GM10266 (cell line): ENCODE results near the gene PYCARD.

Experiments
- DNase-seq: peaks from one replicate; pipeline ENCODE4 v3.0.0; 2012; ENCODE audit errors: extremely low spot score
- CTCF ChIP-seq: IDR thresholded peaks from 2 replicates; pipeline ENCODE4 v1.5.1; 2012; ENCODE audit warnings: mild to moderate bottlenecking, low read depth; ENCODE audit not compliant: control insufficient read depth, insufficient read depth; ENCODE audit errors: missing control alignments

The PYCARD gene

DNA sequence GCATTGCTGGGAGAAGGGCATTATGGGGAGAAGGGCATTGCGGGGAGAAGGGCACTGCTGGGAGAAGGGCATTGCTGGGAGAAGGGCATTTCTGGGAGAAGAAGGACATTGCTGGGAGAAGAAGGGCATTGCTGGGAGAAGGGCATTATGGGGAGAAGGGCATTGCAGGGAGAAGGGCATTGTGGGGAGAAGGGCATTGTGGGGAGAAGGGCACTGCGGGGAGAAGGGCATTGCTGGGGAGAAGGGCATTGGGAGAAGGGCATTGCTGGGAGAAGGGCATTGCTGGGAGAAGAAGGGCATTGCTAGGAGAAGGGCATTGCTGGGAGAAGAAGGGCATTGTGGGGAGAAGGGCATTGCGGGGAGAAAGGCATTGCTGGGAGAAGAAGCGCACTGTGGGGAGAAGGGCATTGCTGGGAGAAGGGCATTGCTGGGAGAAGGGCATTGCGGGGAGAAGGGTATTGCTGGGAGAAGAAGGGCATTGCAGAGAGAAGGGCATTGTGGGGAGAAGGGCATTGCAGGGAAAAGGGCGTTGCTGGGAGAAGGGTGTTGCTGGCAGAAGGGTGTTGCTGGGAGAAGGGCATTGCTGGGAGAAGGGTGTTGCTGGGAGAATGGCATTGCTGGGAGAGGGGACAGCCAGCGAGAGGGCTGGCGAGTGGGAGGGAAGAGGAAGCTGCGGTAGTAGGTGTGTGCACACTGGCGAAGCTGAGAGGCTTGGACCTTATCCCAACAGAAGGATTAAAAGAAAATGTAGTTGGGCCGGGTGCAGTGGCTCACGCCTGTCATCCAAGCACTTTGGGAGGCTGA lies 19.0 kb upstream of the PYCARD start:
- no peak for DNase-seq
- no peak for TF ChIP-seq CTCF

GRCh38 chr16:31219154-31219741 lies 16.7 kb upstream of the PYCARD start:
- no peak for TF ChIP-seq CTCF
- no peak for DNase-seq

GRCh38 chr16:31217136-31217530 lies 14.6 kb upstream of the PYCARD start:
- TF ChIP-seq CTCF = no peak
- no peak for DNase-seq

DNA sequence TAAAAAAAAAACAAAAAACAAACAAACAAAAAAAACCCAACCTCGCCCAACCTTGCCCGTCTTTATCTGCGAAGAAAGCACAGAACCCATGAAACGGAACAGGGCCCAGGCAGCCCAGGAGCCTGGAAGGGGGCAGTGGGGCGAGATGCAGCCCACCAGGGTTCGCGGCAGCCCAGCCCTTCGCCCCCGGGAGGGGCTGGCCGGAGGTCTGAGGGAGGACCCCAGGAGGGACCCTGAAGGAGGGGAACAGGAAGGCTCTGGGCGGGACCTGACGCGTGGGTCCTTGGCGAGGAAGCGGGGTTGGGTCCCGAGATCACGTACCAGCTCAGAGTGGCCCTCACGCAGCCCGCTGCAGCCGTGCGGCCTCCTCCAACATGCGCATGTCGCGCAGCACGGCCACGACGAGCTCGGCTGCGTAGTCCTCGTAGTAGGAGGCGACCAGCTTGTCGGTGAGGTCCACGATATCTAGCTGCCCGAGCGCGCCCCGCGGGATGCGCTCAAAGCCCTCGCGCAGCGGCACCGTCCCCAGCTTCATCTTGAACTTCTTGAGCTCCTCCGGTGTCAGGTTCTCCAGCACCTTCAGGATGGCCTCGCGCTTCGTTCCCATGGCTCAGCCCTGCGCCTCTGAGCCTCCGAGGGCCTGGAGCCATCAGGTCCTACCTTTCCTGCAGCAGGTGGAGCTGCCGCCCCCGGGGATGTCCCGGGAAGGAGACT lies 14.0 kb upstream of the PYCARD start, which contains the start of gene PYDC1:
Gene PYDC1 (minus strand): TSS at position 714 of the 714 bp plus-strand sequence. CDS start 107 bp downstream, at position 607.
- no peak for TF ChIP-seq CTCF
- DNase-seq = peak; percentile 32

DNA sequence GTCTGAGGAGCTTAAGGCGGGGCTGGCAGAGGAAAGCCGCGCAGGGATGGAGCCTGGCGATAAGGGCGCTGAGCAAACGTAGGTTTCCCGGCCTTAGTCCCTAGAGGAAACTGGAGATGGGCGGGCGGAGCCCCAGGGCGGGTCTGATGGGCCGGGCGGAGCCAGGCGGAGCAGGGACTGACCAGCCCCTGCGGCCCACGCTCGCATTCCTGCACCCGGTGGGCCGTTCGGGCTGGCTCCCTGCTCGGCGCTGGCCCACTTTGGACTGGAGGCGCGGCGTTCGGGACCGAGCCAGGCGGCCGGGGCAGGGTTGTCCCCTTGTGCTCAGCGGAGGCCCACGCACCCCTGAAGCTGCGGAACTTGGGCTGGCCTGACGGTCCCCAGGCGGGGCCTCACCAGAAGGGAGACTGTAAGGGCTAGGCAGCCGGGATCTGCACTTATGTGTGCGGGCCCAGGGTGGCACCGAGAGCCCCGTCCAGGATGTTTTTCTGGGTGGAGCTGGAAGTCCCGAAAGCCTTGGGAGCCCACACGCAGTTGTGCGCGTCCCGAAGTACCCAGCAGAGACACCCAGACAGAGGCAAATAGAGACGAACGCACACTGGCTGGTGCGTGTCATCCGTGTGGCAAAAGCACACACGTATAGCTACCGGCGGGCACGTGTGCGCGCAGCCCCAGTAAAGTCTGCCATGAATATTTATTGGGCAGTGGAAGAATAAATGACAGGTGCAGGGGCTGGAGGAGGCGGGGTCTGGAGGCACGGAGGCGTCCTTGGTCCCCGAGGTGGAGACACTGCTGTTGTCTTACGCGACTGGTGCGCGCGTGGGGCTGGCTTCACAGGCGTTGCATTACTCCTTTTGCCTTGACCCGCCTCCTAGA lies 13.0 kb upstream of the PYCARD start:
- no peak for TF ChIP-seq CTCF
- no peak for DNase-seq

DNA sequence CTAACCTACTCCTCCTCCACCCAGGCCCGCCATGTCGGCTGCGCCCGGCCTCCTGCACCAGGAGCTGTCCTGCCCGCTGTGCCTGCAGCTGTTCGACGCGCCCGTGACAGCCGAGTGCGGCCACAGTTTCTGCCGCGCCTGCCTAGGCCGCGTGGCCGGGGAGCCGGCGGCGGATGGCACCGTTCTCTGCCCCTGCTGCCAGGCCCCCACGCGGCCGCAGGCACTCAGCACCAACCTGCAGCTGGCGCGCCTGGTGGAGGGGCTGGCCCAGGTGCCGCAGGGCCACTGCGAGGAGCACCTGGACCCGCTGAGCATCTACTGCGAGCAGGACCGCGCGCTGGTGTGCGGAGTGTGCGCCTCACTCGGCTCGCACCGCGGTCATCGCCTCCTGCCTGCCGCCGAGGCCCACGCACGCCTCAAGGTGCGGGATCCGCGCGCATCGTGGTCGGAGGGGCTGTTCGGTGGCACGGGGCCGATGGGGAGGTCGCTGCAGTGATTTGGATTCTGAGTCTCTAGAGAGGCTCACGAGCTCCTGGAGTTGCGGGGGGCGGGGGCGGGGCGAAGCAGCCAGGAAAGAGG lies 12.2 kb upstream of the PYCARD start:
- TF ChIP-seq CTCF = no peak
- DNase-seq = no peak
